ENCODE data around the gene NUP214.

Gene NUP214

GRCh38 chr9:131217331-131218031, 92.1 kb downstream of the NUP214 start:
- TF ChIP-seq, protein P1, sequence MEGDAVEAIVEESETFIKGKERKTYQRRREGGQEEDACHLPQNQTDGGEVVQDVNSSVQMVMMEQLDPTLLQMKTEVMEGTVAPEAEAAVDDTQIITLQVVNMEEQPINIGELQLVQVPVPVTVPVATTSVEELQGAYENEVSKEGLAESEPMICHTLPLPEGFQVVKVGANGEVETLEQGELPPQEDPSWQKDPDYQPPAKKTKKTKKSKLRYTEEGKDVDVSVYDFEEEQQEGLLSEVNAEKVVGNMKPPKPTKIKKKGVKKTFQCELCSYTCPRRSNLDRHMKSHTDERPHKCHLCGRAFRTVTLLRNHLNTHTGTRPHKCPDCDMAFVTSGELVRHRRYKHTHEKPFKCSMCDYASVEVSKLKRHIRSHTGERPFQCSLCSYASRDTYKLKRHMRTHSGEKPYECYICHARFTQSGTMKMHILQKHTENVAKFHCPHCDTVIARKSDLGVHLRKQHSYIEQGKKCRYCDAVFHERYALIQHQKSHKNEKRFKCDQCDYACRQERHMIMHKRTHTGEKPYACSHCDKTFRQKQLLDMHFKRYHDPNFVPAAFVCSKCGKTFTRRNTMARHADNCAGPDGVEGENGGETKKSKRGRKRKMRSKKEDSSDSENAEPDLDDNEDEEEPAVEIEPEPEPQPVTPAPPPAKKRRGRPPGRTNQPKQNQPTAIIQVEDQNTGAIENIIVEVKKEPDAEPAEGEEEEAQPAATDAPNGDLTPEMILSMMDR (IDR thresholded peaks at IDR 0.05; ENCODE audit: insufficient read depth, low read depth, low read length, missing control alignments), result no peak
- DNase-seq (ENCODE audit: low read depth), result no peak
- H3K4me3 ChIP-seq (ENCODE audit: low read depth, low read length), result no peak overlapping the region

GRCh38 chr9:131218370-131218769, 93.0 kb downstream of the NUP214 start:
- DNase-seq (ENCODE audit: low read depth), result no peak
- H3K4me3 ChIP-seq (ENCODE audit: low read depth, low read length), result no peak overlapping the region
- TF ChIP-seq, protein P1 (IDR thresholded peaks at IDR 0.05; ENCODE audit: insufficient read depth, low read depth, low read length, missing control alignments), result no peak

- DNase-seq (ENCODE audit: low read depth), result no peak
- TF ChIP-seq, protein P1 (IDR thresholded peaks at IDR 0.05; ENCODE audit: insufficient read depth, low read depth, low read length, missing control alignments), result no peak
- H3K4me3 ChIP-seq (ENCODE audit: low read depth, low read length), result no peak overlapping the region
Observed at GRCh38 chr9:131220485-131220884, 95.1 kb downstream of the NUP214 start.

DNA sequence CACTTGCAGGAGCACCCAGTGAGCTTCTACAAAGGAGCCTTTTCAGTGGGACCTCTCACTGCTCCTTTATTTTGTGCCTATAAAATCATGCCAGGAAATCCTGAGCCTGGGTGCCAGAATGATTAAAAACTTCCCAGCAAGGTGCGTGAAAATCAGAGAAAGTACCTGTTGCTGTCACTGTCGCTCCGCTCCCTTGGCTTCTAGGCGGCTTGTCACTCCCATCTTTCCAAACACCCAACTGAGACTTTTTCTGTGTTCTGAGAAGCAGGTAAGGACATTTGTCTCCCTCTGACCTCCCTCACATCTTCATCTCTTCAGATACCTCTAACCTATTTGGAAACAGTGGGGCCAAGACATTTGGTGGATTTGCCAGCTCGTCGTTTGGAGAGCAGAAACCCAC, 97.1 kb downstream of the NUP214 start:
- H3K4me3 ChIP-seq (ENCODE audit: low read depth, low read length), result no peak overlapping the region
- TF ChIP-seq, protein P1 (IDR thresholded peaks at IDR 0.05; ENCODE audit: insufficient read depth, low read depth, low read length, missing control alignments), result no peak
- no peak for DNase-seq (ENCODE audit: low read depth)

DNA sequence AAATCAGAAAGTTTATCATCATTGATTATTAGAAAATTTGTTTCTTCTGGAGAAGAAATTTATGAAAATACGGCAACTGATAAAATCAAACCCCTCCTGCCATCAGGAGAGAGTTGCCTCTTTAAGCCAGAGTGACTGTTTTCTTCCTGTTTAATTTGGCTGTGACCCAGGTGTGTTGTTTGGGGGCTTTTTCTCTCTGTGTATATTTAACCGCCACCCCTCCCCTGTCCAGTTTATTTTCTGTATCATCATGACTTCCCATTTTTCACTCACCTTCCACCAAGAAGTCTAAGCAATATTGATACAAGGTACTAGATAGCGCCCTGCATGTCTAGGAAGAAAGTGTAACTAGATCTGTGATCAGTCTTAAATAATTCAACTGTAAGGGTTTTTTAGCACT, 100.8 kb downstream of the NUP214 start:
- no peak overlapping the region for H3K4me3 ChIP-seq (ENCODE audit: low read depth, low read length)
- DNase-seq (ENCODE audit: low read depth), result no peak
- TF ChIP-seq, protein P1 (IDR thresholded peaks at IDR 0.05; ENCODE audit: insufficient read depth, low read depth, low read length, missing control alignments), result no peak

- TF ChIP-seq, protein P1 (IDR thresholded peaks at IDR 0.05; ENCODE audit: insufficient read depth, low read depth, low read length, missing control alignments), result no peak
- H3K4me3 ChIP-seq (ENCODE audit: low read depth, low read length), result no peak overlapping the region
- no peak for DNase-seq (ENCODE audit: low read depth)
Observed at GRCh38 chr9:131227112-131227958, 101.9 kb downstream of the NUP214 start.

All from GM12865 (cell line).